Measurements from ENCODE around the gene SPINT2. TPM values are rescaled to one million over a fixed set of nuclear protein-coding genes. Genes with fewer than 3 reads are reported as not detected.
"Not testable (repeated sequence)": the region's sequence is repeated elsewhere in the genome, so short reads cannot be mapped to it uniquely, and the experiment has no call there.

SPINT2 gene
- total and polyA plus RNA-seq, 5 experiments from 2014 or later, result 49.6 to 162 (median 139) TPM

GRCh38 chr19:38320969-38321339, 56.6 kb downstream of the SPINT2 start:
- POLR2A ChIA-PET, result interaction anchor here (0.5 to 1.3 kb wide), 2 partner anchors 56 to 1946 kb away, joined by 3 read pairs; no protein-coding TSS in a partner anchor
- Mint-ChIP-seq H3K27me3 (no peaks in the 10 kb centered on the region), H3K4me1 (peaks cover 15 to 54% (median 50%) of the 10 kb centered on the region in 4 donors), H3K27ac (peak overlapping the region in 8 of 10 donors; percentile 19 to 88 (median 70)), H3K36me3 (peaks cover 0 to 14% (median 0%) of the 10 kb centered on the region in 3 donors), H3K4me3 (peak overlapping the region; percentile 79 to 91 (median 86)), H3K9me3 (no peaks in the 10 kb centered on the region)
- DNase-seq (no peak), ATAC-seq (no peak)

GRCh38 chr19:38321646-38322196, 57.3 kb downstream of the SPINT2 start:
- Mint-ChIP-seq H3K27ac (peak overlapping the region in 5 of 10 donors; percentile 12 to 37 (median 19)), H3K36me3 (peaks cover 0 to 18% (median 0%) of the 10 kb centered on the region in 3 donors), H3K4me3 (peak overlapping the region; percentile 3 to 91 (median 86)), H3K9me3 (no peaks in the 10 kb centered on the region), H3K4me1 (peaks cover 14 to 48% (median 44%) of the 10 kb centered on the region in 4 donors), H3K27me3 (no peaks in the 10 kb centered on the region)
- no peak for ATAC-seq
- POLR2A ChIA-PET, result interaction anchor here (0.5 to 0.6 kb wide), 2 partner anchors 547 to 1947 kb away, joined by 3 read pairs; no protein-coding TSS in a partner anchor
- DNase-seq, result no peak

- POLR2A ChIA-PET, result no interaction called here
- Mint-ChIP-seq H3K27ac (peak overlapping the region in 1 of 10 donors; percentile 20), H3K9me3 (no peaks in the 10 kb centered on the region), H3K27me3 (no peaks in the 10 kb centered on the region), H3K36me3 (peaks cover 6 to 33% (median 6%) of the 10 kb centered on the region in 3 donors), H3K4me1 (peaks cover 9 to 36% (median 33%) of the 10 kb centered on the region in 4 donors), H3K4me3 (peak overlapping the region in 1 of 10 donors; percentile 45)
- ATAC-seq (no peak), DNase-seq (no peak)
Observed at GRCh38 chr19:38323291-38323690, 58.9 kb downstream of the SPINT2 start.

- Mint-ChIP-seq H3K4me1 (peaks cover 10 to 31% (median 26%) of the 10 kb centered on the region in 4 donors), H3K4me3 (no peak overlapping the region), H3K9me3 (no peaks in the 10 kb centered on the region), H3K36me3 (peaks cover 6 to 40% (median 6%) of the 10 kb centered on the region in 3 donors), H3K27me3 (no peaks in the 10 kb centered on the region), H3K27ac (peak overlapping the region in 1 of 10 donors; percentile 9)
- ATAC-seq (no peak), DNase-seq (no peak)
- POLR2A ChIA-PET, result no interaction called here
Observed at GRCh38 chr19:38324431-38324830, 60.1 kb downstream of the SPINT2 start.

GRCh38 chr19:38326591-38326990, 62.2 kb downstream of the SPINT2 start:
- Mint-ChIP-seq H3K9me3 (no peaks in the 10 kb centered on the region), H3K4me1 (peaks cover 8 to 14% (median 10%) of the 10 kb centered on the region in 4 donors), H3K27ac (no peak overlapping the region), H3K4me3 (no peak overlapping the region), H3K27me3 (no peaks in the 10 kb centered on the region), H3K36me3 (peaks cover 6 to 40% (median 6%) of the 10 kb centered on the region in 3 donors)
- DNase-seq (no peak), ATAC-seq (no peak)
- POLR2A ChIA-PET, result no interaction called here

- ATAC-seq (no peak), DNase-seq (no peak)
- H3K4me3 Mint-ChIP-seq, result no peak overlapping the region
- H3K36me3 Mint-ChIP-seq, result peaks cover 6 to 37% (median 6%) of the 10 kb centered on the region in 3 donors
- POLR2A ChIA-PET, result no interaction called here
- H3K9me3 Mint-ChIP-seq, result no peaks in the 10 kb centered on the region
- peak overlapping the region in 1 of 10 donors; percentile 66 for H3K27ac Mint-ChIP-seq
- H3K27me3 Mint-ChIP-seq, result no peaks in the 10 kb centered on the region
- H3K4me1 Mint-ChIP-seq, result peaks cover 0 to 9% (median 0%) of the 10 kb centered on the region in 4 donors
Observed at GRCh38 chr19:38329651-38330050, 65.3 kb downstream of the SPINT2 start.

- peaks cover 6 to 22% (median 6%) of the 10 kb centered on the region in 3 donors for H3K36me3 Mint-ChIP-seq
- H3K4me3 Mint-ChIP-seq, result no peak overlapping the region
- POLR2A ChIA-PET, result no interaction called here
- H3K9me3 Mint-ChIP-seq, result no peaks in the 10 kb centered on the region
- DNase-seq (no peak), ATAC-seq (no peak)
- no peaks in the 10 kb centered on the region for H3K27me3 Mint-ChIP-seq
- no peak overlapping the region for H3K27ac Mint-ChIP-seq
- peaks cover under 1 to 12% (median 7%) of the 10 kb centered on the region in 4 donors for H3K4me1 Mint-ChIP-seq
Observed at GRCh38 chr19:38331728-38332127, 67.4 kb downstream of the SPINT2 start.

GRCh38 chr19:38333245-38333644, 68.9 kb downstream of the SPINT2 start:
- DNase-seq, result no peak
- H3K4me1 Mint-ChIP-seq, result peaks cover 9 to 19% (median 13%) of the 10 kb centered on the region in 4 donors
- no peaks in the 10 kb centered on the region for H3K9me3 Mint-ChIP-seq
- no peaks in the 10 kb centered on the region for H3K27me3 Mint-ChIP-seq
- ATAC-seq, result no peak
- H3K4me3 Mint-ChIP-seq, result no peak overlapping the region
- H3K36me3 Mint-ChIP-seq, result peaks cover 0 to 8% (median 0%) of the 10 kb centered on the region in 3 donors
- no peak overlapping the region for H3K27ac Mint-ChIP-seq
- POLR2A ChIA-PET, result interaction anchor here (0.6 to 0.7 kb wide), 3 partner anchors 15 to 636 kb away, joined by 3 to 5 read pairs (median 4); no protein-coding TSS in a partner anchor

- DNase-seq, result peak; percentile 85 to 95 (median 92)
- peak overlapping the region; percentile 88 to 100 (median 98) for H3K27ac Mint-ChIP-seq
- peak; percentile 69 to 75 for ATAC-seq
- peaks cover 12 to 32% (median 22%) of the 10 kb centered on the region in 4 donors for H3K4me1 Mint-ChIP-seq
- H3K9me3 Mint-ChIP-seq, result no peaks in the 10 kb centered on the region
- POLR2A ChIA-PET, result interaction anchor here (0.7 to 4.1 kb wide), 10 partner anchors 18 to 434 kb away, joined by 3 to 56 read pairs (median 4); partner anchors contain the start of genes EIF3K, FAM98C, MAP4K1 and PSMD8
- H3K27me3 Mint-ChIP-seq, result no peaks in the 10 kb centered on the region
- peak overlapping the region; percentile 88 to 99 (median 94) for H3K4me3 Mint-ChIP-seq
- no peaks in the 10 kb centered on the region for H3K36me3 Mint-ChIP-seq
Observed at GRCh38 chr19:38335949-38336637, 71.7 kb downstream of the SPINT2 start.

- peak; percentile 89 to 97 (median 92) for DNase-seq
- POLR2A ChIA-PET, result interaction anchor here (1.1 to 4.1 kb wide), 7 partner anchors 20 to 429 kb away, joined by 3 to 56 read pairs (median 7); partner anchors contain the start of genes FAM98C, PSMD8, SIPA1L3 and WDR87
- no peaks in the 10 kb centered on the region for H3K9me3 Mint-ChIP-seq
Observed at GRCh38 chr19:38336638-38337359, 72.4 kb downstream of the SPINT2 start.

GRCh38 chr19:38337360-38337653, 72.9 kb downstream of the SPINT2 start:
- no peaks in the 10 kb centered on the region for H3K27me3 Mint-ChIP-seq
- H3K9me3 Mint-ChIP-seq, result no peaks in the 10 kb centered on the region
- POLR2A ChIA-PET, result interaction anchor here (1.8 to 4.1 kb wide), 3 partner anchors 38 to 430 kb away, joined by 7 to 56 read pairs (median 9); partner anchors contain the start of genes FAM98C, PSMD8, SIPA1L3 and WDR87
- ATAC-seq (no peak), DNase-seq (peak in 1 of 10 donors; percentile 64)
- peak overlapping the region; percentile 88 to 100 (median 98) for H3K27ac Mint-ChIP-seq
- peaks cover 12 to 35% (median 22%) of the 10 kb centered on the region in 4 donors for H3K4me1 Mint-ChIP-seq
- H3K4me3 Mint-ChIP-seq, result peak overlapping the region; percentile 88 to 99 (median 94)
- H3K36me3 Mint-ChIP-seq, result no peaks in the 10 kb centered on the region

More at GRCh38 chr19:38336638-38337359, 72.4 kb downstream of the SPINT2 start:
- Mint-ChIP-seq H3K4me1 (peaks cover 12 to 35% (median 22%) of the 10 kb centered on the region in 4 donors), H3K27ac (peak overlapping the region; percentile 88 to 100 (median 98)), H3K4me3 (peak overlapping the region; percentile 88 to 99 (median 94)), H3K36me3 (no peaks in the 10 kb centered on the region), H3K27me3 (no peaks in the 10 kb centered on the region)
- peak; percentile 57 to 61 for ATAC-seq

- Mint-ChIP-seq H3K4me1 (peaks cover 12 to 35% (median 22%) of the 10 kb centered on the region in 4 donors), H3K27ac (peak overlapping the region in 4 of 10 donors; percentile 46 to 68 (median 49)), H3K4me3 (peak overlapping the region in 5 of 10 donors; percentile 22 to 62 (median 38))
- not testable (repeated sequence) for H3K9me3 Mint-ChIP-seq, DNase-seq, ATAC-seq, H3K36me3 Mint-ChIP-seq, H3K27me3 Mint-ChIP-seq
- POLR2A ChIA-PET, result interaction anchor here (2.1 kb wide), 1 partner anchor 64 kb away, joined by 9 read pairs; the partner anchor contains the start of gene FAM98C
Observed at GRCh38 chr19:38339011-38339410, 74.6 kb downstream of the SPINT2 start.

Data from naive thymus-derived CD8-positive, alpha-beta T cell (primary cell).